GM18907 (cell line): ENCODE data around the gene BARD1.
"Not testable (repeated sequence)": the region's sequence is repeated elsewhere in the genome, so short reads cannot be mapped to it uniquely, and the experiment has no call there.

Experiments
- ATAC-seq: cut with Tn5 transposase; IDR thresholded peaks from one replicate; pipeline ENCODE4 v1.9.1; 2021; ENCODE audit warnings: mild to moderate bottlenecking, moderate library complexity; ENCODE audit not compliant: unreplicated experiment

The BARD1 gene

GRCh38 chr2:214808981-214809750, at the start of gene BARD1:
BARD1 (minus strand) TSS chr2:214809683; CDS start chr2:214809569, 114 bp downstream.
- ATAC-seq, result peak; percentile 36

DNA sequence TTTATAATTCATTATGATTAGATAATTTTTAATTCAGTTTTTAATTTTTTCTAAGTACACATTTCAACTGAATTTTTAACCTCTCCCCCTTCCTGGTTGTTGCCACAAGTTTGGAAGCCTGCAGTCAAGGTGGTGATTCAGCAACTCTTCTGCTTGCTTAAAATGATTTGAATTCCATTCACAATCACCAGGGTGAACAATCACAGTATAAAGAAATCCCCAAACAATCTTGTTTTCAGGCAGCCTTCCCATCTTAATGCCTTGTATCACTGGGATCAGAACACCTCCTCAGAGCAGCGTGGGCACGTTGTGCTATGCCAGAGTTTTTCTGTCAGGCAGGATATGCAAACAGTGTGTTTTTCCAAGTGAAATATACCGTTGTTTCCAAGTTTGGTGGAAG, 46.7 kb upstream of the BARD1 start:
- no peak for ATAC-seq

GRCh38 chr2:214853906-214854305, 44.4 kb upstream of the BARD1 start:
- no peak for ATAC-seq

DNA sequence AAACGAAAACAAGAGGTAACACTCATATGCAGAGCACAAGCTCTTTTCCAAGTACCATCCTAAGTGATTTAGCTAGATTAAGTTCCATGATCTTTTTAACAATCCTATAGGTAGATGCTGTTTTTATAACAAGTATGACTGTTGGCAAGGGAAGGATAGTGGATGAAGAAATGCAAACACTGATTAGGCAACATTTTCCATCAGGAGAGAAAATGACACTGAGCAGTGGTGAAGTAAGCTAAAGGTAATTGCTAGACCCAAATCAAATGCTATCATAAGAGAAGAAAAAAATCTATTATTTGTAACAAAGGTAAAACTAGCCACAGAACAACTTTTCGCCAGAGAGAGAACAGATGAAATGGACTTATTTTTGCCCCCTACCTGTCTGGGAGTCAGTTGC, 34.3 kb upstream of the BARD1 start:
- ATAC-seq, result no peak

DNA sequence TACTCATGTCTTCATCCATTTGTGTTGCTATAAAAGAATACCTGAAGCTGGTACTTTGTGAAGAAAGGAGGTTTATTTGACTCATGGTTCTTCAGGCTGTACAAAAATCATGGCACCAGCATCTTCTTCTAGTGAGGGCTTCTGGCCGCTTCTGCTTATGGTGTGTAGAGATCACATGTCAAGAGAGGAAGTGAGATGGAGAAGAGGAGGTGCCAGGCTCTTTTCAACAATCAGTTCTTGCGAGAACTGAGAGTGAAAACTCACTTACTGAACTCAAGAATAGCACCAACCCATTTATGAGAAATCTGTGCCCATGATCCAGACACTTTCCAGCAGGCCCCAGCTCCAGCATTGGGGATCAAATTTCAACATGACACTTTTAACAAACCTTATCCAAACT, 30.0 kb upstream of the BARD1 start:
- peak; percentile 83 for ATAC-seq

DNA sequence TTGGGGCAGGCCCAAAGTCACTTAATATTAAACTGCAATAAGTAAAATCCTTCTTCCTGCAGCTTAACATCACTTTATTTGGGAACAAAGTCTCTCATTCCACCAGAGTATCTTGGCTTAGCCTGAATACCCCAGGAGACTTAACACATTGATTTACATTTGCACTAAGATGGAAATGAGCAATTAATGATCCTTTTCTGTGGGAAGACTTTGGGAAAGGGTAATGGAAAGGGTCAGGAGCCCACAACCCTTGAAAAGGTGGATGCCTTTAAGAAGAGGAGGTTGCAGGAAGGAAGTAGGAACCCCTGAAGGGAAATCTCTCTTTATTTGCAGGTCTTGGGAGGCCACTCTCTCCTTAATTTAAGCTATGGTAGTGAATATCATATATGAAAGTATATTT, 28.0 kb upstream of the BARD1 start:
- no peak for ATAC-seq

GRCh38 chr2:214836568-214836967, 27.1 kb upstream of the BARD1 start:
- no peak for ATAC-seq

DNA sequence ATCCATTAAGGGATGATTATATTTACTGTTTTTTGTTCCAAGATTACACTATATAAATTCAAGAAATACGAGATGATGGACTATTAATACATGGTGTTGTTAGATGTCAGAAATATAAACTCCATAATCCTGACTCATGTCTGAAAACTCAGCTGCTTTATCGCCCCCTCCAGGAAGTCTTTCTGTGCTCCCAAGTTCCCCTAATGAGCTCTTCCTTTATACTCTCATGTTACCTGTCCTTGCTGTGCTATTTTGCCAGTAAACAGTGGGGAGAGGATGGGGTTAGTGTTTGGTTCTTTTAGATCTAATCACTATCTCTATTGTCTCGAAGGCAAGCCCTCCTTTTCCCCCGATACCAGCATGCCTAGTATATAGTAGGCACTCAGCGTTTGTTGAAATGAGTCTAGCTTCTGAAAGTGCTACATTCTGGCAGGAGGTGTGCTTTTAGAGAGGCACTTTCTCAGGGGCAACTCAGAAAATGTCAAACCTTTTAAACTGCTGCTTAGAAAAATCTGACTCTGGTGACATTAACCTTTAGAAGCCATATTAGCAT, 21.4 kb upstream of the BARD1 start:
- ATAC-seq, result no peak

GRCh38 chr2:214816008-214816533, 6.6 kb upstream of the BARD1 start:
- no peak for ATAC-seq

DNA sequence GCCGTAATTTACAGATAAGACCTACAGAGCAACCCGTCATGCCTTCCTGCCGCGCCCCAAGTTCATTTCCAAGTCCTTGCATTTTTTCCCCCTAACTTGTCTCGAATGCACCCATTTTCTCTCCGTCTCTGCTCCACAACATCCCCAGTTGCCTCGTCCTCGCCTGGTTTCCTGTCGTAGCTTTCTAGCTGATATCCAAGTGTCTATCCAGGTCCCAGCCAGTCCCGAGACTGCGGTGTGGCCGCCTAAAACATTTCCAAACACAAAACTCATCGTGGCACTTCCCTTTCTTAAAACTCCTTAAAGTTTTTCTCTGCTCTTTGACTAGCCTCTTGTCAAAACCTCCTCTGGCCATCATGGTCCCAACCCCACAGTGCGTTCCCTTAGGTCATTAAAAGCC, 1.2 kb upstream of the BARD1 start:
- ATAC-seq, result no peak

DNA sequence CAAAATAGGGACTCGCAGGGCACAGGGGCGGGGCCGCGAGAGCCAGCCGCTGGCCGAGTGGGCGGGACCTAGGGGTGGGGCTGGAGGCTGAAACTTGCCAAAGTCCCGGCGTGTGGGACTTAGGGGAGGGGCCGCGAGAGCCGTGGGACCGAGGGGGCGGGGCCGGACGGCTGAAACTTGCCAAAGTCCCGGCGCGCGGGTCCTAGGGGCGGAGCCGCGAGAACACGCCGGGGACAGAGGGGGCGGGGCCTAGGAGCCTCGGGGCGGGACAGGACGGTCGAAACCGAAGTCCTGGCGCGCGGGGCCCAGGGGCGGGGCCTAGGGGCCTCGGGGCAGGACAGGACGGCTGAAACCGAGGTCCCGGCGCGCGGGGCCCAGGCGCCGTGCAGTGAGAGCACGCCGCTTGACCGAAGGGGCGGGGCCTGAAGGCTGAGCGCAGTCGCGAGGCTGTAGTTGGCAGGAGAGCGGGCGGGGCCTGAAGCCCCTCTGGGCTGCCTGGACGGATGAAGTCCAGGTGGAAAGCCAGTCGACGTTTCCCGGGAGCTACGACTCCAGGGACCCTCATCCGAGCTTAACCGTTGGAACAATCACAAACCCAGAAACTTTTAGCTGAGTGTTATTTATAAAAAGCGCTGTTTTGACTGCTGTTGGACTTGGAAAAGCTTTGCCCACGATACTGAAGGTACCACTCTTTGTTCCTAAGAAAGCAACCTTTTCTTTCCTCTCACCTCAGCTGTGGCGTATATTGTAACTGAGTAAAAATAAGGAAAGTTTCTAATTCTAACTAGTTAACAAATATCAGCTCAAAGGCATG, 475 bp upstream of the BARD1 start:
- ATAC-seq, result peak; percentile 87

- no peak for ATAC-seq
Observed at GRCh38 chr2:214807653-214808052, 1.8 kb downstream of the BARD1 start.

DNA sequence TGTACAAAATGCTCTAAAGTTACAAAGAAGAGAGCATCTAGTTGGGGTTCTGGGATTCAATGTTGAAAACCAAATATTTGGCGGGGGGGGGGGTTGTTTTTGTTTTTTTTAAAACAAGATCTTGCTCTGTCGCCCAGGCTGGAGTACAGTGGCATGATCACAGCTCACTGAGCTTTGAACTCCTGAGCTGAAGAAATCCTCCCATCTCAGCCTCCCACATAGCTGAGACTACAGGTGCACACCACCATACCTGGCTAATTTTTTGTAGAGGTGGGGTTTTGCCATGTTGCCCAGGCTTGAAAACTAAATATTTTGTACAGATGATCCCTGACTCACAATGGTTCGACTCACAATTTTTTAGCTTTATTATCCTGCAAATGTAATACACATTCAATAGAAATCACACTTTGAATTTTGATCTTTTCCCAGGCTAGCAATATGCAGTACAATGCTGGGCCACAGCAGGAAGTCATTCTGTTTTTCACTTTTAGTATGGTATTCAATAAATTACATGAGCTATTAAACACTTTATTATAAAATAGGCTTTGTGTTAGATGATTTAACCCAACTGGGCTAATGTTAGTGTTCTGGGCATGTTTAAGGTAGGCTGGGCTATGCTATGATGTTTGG, 7.6 kb downstream of the BARD1 start:
- ATAC-seq, result no peak

- no peak for ATAC-seq
Observed at GRCh38 chr2:214801068-214801467, 8.4 kb downstream of the BARD1 start.

DNA sequence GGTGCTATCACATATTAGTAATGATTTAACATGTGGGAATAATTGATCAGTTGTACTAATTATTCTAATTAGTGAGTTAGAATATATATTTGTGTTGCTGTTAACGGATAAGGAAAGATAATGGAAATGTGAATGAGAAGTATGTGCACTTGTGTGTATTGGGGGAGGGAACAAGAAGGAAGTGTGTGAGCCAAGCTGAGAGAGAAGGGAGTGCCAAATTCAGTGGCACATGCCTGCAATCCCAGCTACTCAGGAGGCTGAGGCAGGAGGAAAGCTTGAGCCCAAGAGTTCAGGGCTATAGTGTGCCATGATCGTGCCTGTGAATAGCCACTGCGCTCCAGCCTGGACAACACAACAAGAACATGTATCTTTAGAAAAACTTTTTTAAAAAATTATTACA, 9.3 kb downstream of the BARD1 start:
- no peak for ATAC-seq

- ATAC-seq, result no peak
Observed at GRCh38 chr2:214796911-214797310, 12.6 kb downstream of the BARD1 start.

DNA sequence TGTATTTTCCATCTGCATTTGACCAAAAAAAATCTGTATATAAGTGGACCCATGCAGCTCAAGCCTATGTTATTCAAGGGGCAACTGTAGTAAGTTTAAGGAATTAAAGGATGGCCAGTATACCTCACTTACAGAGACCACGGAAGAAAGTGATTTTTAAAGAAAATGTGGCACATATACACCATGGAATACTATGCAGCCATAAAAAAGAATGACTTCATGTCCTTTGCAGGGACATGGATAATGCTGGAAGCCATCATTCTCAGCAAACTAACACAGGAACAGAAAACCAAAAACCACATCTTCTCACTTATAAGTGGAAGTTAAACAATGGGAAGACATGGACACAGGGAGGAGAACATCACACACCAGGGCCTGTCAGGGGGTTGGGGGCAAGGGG, 26.3 kb downstream of the BARD1 start:
- not testable (repeated sequence) for ATAC-seq

GRCh38 chr2:214782671-214783070, 26.8 kb downstream of the BARD1 start:
- no peak for ATAC-seq

- ATAC-seq, result no peak
Observed at GRCh38 chr2:214781226-214781625, 28.3 kb downstream of the BARD1 start.

- ATAC-seq, result no peak
Observed at GRCh38 chr2:214775971-214776370, 33.5 kb downstream of the BARD1 start.

GRCh38 chr2:214774108-214774507, 35.4 kb downstream of the BARD1 start:
- ATAC-seq, result no peak
